T follicular helper cell (primary cell): ENCODE results near the gene GFRA4.

ENCODE experiments used
- DNase-seq: peaks from one replicate; pipeline ENCODE4 v3.0.0-alpha.2; 2020; ENCODE audit warnings: low read depth

GFRA4 gene

DNA sequence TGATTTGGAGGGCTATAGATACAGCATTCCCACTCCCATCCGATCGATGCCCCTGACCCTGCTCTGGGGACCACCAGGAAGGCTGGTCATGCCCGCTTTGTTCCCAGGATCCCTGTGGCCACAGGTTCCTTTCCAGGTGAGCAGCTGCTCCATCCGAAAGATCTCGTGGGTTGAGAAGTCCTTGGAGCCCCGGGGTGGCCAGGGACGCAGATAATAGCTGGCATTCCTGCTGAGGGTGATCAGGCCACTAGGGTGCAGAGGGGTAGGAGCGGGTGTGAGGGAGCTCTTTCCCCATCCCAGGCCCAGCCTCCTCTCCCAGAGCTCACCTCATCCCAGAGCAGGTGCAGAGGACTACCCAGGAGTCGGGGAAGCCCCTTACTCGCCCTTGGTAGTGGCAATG, 11.2 kb upstream of the GFRA4 start:
- no peak for DNase-seq

DNA sequence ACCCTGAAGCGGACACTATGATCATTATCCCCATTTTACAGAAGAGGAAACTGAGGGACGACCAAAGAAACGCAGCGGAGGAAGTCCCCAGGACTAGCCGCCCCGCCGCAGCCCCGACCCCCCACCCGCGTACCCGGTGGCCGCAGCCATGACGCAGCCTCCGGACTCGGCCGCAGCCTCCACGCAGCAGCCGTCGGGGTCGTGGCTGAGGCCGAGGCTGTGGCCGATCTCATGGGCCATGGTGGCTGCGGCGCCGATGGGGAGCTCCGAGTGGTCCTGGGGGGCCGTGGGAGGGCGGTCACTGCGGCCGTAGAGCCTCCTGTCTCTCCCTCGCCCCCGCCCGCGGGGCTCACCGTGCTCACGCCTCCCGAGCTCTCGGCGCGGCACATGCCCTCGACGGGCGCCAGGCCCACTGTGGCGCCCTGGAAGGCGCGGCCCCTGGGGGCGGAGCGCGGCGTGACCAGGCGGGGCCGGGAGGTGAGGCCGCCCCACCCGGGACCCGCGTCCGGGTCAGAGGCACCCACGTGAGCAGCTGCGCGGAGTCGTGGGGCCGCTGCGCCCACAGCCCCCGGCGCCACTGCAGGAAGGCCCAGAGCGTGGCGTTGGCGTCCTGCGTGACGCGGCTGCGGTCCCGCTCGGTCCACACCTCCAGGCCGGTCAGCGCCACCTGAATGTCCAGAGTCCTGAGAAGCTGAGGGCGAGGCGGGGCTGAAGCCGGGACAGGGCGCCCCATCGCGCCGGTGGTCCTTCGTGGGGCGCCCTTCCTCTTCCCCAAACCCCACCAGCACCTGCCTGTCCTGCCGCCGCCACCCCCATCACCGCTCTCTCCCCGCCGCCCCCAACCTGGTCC, 10.2 kb upstream of the GFRA4 start:
- DNase-seq, result no peak

DNA sequence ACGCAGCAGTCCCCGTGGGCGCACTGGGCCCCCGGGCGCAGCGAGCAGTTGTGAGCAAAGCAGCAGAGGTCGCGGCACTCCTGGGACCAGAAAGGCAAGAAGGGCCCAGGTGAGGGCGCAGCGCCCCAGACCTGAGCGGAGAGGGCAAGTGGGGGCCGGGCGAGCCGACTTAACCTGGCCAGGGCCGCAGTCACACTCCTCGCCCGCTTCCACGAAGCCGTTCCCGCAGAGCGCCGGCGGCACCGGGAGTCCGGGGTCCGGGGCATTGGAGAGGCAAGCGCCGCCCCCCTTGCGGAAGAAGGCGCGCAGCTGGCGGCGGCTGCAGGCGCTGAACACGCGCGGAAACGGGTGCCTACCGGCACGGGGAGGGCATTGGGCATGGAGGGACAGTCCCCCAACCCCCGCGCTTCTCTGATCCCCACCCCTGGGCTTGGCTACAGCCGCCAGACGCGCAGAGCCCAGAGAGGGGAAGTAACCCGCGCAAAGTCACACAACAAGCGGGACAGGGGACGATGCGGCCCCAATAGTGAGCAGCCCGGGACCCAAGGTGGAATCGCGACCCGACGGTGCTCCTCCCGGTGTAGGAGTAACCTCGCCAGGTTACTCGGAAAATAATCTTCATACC, 9.5 kb upstream of the GFRA4 start:
- no peak for DNase-seq

DNA sequence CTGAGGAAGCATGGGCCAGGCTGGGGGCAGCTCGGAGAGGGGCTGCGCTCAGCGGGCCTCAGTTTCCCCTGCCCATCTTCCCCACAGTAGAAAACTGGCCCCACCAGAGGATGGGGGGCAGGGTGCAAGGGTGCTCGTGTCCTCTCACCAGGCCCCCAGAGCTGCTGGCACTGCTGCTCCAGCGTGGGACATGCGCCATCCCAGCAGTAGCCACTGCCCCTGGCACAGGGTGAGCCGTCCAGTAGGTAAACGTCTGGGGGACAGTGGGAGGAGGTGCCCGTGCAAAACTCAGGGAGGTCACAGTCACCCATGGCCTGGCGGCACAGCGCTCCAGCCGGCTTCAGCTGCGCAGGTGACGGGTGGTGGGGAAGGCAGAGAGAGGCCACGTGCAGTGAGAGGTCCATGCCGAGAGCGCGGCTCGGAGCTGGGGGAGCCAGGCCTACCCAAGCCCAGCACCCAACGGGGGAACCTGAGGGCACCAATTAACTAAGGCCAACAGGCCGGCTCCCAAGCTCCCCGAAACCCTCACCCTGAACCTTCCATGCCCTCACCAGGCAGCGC, 8.9 kb upstream of the GFRA4 start:
- no peak for DNase-seq

DNA sequence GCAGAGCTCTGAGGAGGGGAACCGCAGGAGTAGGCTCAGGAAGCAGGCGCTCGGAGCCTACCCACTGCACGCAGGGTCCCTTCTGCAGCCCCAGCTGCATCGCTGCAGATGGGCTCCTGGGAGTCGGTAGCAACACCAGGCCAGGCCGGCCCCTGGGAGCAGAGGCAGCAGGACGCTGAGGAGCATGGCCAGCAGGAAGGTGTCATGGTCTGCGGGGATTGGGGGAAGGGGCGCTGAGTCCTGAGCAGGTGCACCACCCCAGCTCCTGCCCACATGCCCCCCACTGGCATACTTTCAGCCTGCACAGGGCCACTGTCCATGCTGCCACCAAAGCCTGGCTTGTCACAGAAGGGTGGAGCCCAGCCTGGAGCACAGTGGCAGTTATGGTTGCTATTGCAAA, 7.7 kb upstream of the GFRA4 start:
- DNase-seq, result no peak

DNA sequence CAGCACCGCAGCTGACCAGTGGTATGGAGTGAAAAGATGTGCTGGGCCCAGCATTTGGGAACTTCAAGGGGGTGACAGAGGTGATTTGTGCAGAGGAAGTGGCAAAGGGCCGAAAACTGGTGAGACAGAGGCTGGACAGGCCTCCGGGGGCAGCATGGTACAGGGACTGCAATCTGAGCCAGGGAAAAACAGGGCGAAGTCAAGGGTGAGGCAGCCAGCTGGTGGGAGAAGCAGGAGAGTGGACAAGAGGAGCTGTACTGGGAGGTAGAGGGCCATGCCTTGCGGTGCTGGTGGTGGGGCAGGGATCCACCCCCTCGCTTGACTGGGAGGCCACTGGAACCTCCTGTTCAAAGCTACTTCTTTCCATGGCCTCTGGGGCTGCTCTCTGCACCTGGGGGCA, 7.3 kb upstream of the GFRA4 start:
- DNase-seq, result no peak

DNA sequence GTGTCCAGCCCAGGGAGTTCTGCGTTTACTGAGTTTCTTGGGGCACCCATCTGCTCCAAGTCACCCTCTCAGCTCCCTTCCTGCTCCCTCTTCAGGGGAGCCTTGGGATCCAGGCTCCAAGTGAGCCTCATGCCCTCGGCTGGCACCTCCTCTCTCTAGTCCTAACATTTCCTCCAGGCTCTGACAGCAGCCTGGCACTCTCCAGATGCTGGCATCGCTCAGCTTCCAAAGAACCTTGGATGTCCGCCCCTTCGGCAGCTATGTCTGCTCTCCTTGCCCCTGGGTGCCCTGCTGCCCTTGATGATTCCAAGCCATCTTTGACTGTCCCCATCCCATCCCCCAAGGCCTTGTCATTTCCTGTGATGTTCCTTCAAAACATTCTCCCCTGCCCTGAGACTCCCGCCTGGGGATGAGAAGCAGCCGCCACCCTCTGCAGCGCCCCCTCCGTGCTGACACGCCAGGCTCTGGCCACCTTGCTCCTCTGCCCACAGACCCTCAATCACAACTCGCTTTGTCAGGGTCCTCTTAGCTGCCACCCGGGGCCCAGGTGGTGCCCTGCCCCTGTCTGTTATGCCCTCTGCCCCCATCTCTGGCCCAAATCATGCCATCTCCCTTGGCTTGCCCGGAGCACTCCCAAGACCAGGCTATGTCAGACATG, 6.6 kb upstream of the GFRA4 start:
- no peak for DNase-seq

DNA sequence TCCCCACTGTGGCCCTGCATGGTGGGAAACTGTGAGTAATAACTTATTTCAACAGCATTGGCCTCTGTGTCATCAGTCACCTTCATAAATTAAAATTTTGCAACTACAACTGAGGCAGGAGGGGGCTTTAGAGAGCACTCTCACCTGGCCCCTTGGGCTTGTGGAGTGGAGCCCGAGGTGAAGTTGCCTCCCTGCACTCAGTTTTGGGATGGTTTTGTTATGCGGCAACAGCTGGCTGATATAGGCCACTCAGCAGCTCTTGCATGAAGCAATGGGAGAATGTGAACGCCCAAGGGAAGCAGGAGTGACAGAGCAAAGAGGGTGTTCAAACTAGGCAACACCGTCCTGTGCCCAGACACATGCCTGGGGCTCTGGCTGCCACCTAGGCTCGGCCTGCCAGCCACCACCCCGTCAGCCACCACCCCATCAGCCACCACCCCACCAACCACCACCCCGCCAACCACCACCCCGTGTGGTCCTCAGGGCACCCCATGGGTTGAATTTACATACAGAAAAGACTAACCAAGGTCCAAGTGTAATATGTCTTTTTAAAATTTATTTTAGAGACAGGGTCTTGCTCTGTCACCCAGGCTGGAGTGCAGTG, 4.3 kb upstream of the GFRA4 start:
- DNase-seq, result no peak

DNA sequence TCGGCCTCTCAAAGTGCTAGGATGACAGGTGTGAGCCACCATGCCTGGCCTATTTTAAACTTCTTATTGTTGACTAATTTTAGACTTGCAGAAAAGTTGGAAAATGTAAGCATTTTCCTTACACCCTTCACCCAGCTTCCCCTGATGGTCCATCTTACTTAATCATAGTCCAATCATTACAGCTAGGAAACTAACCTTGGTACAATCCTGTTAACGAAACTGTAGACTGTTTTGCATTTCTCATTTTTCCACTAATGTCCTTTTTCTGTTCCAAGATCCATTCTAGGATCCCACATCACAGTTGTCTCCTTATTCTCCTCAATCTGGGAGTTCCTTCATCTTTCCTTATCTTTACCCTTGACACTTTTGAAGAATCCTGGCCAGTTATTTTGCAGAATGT, 659 bp upstream of the GFRA4 start:
- no peak for DNase-seq

DNA sequence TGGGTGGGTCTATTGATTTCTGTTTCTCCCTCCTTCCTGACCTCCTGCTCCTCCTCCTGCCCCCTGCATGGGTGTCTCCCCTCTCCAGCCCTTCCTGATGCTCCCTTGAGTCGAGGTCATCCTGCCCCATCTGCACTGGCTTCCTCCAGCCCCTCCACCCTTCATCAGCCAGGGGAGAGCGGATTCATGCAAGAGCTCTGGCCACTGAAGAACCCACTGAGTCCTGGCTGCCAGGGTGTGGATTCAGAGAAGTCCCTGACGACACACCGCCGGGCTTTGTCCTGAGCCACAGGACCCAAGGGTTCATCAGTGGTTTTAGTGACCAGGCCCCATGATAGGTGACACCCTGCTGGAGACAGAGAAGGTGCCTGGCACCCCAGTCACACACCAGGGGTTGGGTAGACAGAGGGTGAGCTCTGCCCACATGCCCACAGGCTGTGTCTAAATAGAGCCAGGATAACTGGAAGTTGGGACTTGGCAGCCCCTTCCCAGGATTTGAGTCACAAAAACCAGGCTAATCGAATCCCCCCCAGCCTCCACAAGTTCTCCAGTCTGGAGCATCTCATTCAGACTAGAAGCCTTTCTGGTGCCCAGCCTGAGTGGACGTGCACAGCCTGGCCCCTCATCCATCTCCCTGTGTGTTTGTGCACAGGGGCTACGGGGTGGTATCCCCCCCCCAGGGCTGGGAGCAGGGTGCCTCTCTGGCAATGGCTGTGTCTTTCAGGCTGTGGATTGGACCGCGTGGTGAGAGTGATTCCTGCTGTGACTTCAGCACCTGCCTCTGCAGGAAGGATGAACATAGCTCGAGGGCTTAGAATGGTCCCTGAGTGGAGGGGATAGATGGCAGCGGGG, 1.2 kb downstream of the GFRA4 start:
- DNase-seq, result no peak

DNA sequence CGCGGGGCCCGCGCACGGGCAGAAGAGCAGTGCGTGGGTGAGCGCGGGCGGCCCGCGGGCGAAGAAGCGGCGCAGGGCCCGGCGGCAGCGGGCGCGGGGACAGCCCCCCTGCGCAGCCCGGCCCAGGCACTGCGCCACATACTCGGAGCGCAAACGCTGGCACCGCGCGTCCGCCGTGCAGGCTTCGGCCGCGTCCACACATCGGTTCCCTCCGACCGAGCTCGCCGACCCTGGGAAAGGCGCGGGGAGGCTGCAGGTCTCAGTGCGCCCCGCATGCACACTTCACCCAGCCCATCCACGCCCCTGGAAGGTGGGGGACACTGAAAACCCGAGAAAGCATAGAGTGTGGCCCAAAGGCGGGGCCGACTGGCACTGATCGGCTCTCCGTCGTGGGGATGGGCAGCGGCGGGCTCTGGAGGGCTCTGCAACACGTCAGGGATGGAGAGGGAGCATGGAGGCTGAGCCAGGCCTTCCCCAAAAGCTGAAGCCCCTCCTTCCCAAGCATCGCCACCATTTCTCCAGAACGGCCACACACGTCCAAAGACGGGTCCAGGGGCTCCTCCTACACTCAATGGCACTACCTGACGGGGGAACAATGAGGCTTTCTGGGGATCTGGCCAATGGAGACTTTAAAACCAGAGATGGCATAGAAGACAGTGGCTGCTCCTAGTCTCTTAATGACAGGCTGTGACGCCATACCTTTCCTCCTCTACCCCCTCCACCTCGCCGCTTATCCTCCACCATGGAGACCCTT, 2.0 kb downstream of the GFRA4 start:
- DNase-seq, result no peak

DNA sequence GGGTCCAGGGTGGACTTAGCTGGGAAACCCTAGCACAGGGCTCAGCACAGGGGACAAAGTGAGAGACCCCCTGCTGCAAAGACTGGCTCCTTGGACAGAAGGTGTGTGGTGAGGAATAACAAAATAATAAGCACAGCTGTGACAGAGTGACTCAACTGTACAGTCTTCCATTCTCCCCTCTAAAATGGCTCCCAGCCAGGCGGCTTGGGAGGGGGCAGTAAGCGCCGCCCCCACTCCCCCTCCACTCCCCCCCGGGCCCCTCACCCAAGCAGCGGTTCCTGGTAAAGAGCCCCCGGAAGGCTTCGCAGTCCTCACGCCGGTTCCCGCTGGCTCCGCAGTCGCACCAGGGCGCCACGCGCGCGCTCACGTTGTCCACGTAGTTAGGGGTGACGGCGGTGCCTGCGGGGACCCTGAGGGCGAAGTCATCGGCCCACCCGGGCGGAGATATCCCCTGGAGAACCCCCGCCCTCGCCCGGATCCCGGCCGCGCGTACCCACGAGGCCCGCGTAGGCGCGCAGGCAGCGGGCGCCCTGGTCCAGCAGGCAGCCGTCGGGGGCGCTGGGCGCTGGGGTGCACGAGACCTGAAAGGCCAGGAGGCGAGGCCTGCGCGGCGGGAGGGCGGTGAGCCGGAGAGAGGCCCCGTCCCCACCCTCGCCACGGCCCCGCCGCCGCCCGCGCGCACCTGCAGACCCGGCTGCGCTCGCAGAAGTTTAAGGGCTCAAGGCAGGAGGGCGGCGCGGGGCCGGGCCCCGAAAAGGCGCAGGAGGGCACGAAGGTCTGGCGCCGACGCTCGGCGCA, 2.7 kb downstream of the GFRA4 start:
- no peak for DNase-seq

DNA sequence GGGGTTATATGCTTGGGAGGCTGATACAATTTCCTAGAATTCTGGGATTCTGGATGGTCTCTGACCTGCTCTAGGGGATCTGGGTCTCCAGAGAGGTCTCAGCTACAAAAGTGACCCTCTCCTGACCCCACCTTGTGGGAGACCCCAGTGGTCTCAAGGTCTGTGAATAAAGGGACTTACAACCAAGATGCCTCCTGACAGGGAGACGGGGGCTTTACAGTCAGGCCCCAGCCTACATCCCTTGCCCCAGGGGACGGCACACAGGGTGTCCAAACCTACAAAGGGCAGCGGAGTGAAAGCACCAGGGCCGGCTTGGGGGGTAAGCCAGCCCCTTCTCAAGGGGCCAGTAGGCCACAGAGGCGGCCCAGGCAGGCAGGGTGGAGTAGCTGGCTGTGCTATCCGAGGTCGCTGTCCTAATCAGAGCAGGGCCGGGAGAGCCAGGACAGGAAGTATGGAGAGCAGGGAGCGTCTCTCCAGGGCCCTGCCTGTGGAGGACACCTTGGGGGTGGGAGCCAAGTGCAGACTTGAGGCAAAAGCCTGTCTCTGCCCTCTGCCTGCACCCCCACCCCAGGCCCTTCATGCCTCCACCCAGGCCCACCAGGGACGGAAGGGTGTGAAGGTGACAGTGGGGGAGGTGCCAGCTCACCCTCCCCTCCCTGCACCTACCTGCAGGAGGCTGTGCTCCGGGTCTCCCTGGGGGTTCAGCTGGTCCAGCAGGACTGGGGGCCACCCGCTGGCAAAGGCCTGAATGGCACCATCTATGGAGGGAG, 3.5 kb downstream of the GFRA4 start:
- DNase-seq, result no peak

DNA sequence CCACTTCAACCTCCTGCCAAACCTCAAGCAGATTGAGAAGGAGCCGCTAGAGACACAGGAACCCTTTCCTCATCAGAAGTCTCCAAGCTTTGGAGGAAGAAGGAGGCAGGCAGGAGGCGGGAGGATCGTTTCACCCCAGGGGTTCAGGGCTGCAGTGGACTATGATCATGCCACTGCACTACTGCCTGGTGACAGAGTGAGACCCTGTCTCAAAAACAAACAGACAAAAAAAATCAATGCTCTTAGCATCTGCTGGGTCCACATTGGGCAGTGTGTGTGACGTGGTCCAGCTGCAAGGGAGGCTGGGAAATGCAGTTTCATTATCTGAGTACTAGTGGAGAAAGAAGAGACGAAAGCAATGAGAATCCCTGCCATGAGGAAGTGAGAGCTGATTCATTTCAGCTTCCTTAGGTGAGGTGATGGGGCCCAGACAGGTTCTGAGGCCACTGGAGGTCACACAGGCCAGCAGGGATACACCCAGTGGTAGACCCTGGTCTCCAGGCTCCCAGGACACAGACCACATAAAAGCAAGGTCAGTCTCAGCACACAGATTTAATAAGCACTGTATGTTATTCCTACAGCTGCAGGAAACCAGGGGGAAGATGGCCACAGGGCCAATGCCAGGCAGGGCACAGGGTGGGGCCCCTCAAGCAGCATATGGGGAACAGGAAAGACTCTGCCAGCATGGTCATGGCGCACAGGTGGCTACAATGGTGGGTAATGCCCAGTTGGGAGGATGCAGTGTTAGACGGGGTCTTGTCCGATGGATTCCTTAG, 4.3 kb downstream of the GFRA4 start:
- no peak for DNase-seq

DNA sequence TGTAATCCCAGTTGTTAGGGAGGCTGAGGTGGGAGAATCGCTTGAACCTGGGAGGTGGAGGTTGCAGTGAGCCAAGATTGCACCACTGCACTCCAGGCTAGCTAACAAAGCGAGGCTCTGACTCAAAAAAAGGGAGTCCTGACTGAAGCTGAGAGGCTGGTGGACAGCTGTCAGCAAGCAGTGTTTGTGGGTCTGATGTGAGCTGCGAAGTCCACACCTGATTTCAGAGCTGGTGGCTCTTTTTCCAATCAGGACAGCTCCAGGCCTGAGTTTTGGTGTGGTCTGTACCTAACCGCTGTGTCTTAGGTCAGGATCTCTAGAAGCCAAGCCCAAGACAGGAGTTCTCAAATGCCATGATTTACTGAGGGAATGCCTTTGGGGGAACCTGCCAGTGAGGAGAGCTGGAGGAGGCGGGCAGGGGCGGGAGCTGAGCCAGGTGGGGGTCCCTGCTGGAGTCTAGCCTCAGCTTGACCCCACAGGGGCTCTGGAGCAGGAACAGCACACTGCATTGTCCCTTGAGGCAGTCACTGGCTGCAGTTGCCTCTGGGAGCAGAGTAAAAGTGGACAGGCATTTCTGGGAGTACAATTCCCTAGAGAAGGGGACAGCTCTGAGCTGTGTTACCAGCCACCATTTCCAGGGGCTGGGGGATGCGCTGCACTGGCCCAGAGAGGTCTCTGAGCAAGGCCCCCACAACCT, 5.0 kb downstream of the GFRA4 start:
- no peak for DNase-seq

DNA sequence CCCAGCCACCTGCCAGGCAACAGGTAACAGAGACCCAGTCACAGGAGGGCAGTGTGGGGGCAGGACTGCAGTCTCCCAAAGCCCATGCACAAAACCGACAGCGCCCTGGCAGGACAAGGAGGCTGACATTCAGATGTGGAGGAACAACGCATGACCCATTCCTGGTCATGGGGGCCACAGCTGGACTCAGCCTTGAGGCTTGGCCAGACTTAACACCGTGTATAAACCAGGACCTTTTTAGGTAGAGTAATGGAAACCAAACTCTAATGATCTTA, 8.1 kb downstream of the GFRA4 start:
- DNase-seq, result no peak

DNA sequence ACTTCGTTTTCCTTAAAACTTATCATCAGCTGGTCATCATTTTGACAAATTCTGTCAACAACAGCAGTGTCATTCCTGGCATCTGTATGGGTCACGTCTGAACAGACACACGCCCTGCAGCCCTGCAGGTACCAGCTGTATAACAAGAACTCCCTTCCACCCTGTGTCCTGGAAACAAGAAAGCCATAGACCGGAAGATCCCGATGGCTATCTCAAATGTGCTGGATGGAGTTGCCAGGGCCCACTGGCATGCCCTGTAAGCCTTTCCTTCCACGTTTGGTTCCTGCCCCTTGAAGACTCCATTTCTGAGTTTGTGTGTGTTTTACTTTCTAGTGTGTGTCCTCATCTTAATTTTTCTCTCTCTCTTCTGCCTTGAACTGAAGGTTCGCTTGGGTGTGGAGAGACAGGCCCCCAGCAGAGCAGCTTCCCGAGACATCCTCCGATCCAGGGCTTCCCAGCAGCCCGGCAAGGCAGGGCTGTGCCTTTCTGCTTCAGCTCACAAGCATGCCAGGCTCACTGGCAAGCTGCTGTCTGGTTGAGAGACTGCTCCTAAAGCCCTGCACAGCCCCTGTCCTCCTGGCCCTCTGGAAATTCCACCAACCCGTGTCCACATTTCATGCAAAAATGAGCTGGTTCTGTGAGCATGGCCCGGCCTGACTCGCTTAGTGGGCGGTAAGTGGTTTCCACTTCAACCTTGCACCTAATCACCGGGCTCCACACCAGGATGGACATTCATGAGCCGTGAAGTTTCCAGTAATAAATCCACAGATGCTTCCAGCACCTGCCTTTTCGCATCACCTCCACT, 8.7 kb downstream of the GFRA4 start:
- DNase-seq, result no peak
